ENCODE results near the gene UBD.

DNA sequence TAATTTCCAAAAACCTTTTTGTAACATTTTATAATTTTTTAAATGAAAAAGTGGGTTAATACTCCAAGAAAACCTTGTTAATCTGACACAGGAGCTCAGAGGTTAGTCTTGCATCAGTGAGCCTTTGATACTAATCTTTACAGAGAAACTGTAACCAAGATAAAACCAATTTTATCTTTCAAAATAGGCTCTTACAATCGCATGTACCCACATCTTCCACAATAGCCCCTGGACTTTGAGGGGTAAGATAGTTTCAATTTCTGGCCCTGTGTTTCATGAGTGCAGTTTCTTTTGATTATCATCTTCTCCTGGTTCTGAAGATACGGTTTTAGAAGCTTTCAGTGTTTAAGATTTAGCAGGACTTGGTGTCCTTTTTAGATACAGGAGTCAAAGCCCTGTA is 37.3 kb downstream of the UBD start:
- TF ChIP-seq POLR2A (IDR thresholded peaks at IDR 0.05; ENCODE audit: borderline replicate concordance, extremely low read depth, insufficient read depth, insufficient read length), result no peak
- TF ChIP-seq, protein P1, sequence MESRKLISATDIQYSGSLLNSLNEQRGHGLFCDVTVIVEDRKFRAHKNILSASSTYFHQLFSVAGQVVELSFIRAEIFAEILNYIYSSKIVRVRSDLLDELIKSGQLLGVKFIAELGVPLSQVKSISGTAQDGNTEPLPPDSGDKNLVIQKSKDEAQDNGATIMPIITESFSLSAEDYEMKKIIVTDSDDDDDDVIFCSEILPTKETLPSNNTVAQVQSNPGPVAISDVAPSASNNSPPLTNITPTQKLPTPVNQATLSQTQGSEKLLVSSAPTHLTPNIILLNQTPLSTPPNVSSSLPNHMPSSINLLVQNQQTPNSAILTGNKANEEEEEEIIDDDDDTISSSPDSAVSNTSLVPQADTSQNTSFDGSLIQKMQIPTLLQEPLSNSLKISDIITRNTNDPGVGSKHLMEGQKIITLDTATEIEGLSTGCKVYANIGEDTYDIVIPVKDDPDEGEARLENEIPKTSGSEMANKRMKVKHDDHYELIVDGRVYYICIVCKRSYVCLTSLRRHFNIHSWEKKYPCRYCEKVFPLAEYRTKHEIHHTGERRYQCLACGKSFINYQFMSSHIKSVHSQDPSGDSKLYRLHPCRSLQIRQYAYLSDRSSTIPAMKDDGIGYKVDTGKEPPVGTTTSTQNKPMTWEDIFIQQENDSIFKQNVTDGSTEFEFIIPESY (IDR thresholded peaks at IDR 0.05; ENCODE audit: extremely low read depth, insufficient replicate concordance, low read length), result no peak
- TF ChIP-seq, protein P2, sequence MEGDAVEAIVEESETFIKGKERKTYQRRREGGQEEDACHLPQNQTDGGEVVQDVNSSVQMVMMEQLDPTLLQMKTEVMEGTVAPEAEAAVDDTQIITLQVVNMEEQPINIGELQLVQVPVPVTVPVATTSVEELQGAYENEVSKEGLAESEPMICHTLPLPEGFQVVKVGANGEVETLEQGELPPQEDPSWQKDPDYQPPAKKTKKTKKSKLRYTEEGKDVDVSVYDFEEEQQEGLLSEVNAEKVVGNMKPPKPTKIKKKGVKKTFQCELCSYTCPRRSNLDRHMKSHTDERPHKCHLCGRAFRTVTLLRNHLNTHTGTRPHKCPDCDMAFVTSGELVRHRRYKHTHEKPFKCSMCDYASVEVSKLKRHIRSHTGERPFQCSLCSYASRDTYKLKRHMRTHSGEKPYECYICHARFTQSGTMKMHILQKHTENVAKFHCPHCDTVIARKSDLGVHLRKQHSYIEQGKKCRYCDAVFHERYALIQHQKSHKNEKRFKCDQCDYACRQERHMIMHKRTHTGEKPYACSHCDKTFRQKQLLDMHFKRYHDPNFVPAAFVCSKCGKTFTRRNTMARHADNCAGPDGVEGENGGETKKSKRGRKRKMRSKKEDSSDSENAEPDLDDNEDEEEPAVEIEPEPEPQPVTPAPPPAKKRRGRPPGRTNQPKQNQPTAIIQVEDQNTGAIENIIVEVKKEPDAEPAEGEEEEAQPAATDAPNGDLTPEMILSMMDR (IDR thresholded peaks at IDR 0.05 in 2 of 3, conservative IDR thresholded peaks at IDR 0.05 in 1 of 3; ENCODE audit: borderline replicate concordance in 1 of 3, insufficient read depth in 1 of 3, low read depth in 2 of 3, low read length in 2 of 3), result no peak
- no peak for TF ChIP-seq EZH2phosphoT487 (IDR thresholded peaks at IDR 0.05; ENCODE audit: borderline replicate concordance)
- TF ChIP-seq POLR2AphosphoS5 (IDR thresholded peaks at IDR 0.05; ENCODE audit: low read depth, low read length), result no peak
- TF ChIP-seq, protein P3, sequence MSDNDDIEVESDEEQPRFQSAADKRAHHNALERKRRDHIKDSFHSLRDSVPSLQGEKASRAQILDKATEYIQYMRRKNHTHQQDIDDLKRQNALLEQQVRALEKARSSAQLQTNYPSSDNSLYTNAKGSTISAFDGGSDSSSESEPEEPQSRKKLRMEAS (IDR thresholded peaks at IDR 0.05), result no peak
- no peak for TF ChIP-seq EZH2 (IDR thresholded peaks at IDR 0.05)
- TF ChIP-seq YY1 (IDR thresholded peaks at IDR 0.05; ENCODE audit: extremely low read depth, insufficient replicate concordance, low read depth, low read length), result no peak
- no peak for TF ChIP-seq ZNF274 (IDR thresholded peaks at IDR 0.05; ENCODE audit: low read depth, low read length)
- TF ChIP-seq ZFX (IDR thresholded peaks at IDR 0.05), result no peak
- TF ChIP-seq, protein P4, sequence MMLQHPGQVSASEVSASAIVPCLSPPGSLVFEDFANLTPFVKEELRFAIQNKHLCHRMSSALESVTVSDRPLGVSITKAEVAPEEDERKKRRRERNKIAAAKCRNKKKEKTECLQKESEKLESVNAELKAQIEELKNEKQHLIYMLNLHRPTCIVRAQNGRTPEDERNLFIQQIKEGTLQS (IDR thresholded peaks at IDR 0.05), result no peak
- TF ChIP-seq, protein P5, sequence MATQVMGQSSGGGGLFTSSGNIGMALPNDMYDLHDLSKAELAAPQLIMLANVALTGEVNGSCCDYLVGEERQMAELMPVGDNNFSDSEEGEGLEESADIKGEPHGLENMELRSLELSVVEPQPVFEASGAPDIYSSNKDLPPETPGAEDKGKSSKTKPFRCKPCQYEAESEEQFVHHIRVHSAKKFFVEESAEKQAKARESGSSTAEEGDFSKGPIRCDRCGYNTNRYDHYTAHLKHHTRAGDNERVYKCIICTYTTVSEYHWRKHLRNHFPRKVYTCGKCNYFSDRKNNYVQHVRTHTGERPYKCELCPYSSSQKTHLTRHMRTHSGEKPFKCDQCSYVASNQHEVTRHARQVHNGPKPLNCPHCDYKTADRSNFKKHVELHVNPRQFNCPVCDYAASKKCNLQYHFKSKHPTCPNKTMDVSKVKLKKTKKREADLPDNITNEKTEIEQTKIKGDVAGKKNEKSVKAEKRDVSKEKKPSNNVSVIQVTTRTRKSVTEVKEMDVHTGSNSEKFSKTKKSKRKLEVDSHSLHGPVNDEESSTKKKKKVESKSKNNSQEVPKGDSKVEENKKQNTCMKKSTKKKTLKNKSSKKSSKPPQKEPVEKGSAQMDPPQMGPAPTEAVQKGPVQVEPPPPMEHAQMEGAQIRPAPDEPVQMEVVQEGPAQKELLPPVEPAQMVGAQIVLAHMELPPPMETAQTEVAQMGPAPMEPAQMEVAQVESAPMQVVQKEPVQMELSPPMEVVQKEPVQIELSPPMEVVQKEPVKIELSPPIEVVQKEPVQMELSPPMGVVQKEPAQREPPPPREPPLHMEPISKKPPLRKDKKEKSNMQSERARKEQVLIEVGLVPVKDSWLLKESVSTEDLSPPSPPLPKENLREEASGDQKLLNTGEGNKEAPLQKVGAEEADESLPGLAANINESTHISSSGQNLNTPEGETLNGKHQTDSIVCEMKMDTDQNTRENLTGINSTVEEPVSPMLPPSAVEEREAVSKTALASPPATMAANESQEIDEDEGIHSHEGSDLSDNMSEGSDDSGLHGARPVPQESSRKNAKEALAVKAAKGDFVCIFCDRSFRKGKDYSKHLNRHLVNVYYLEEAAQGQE (IDR thresholded peaks at IDR 0.05; ENCODE audit: low read depth), result no peak
- TF ChIP-seq CEBPB (IDR thresholded peaks at IDR 0.05; ENCODE audit: low read depth), result no peak

Measured in HCT116 (cell line).